AG09309 (cell line): Measurements from ENCODE around the gene CCDC116.

Source experiments
- DNase-seq: peaks from one replicate; pipeline ENCODE4 v3.0.0-alpha.2; 2010; ENCODE audit warnings: low read depth
- H3K4me3 ChIP-seq: 2 replicates; pipeline ENCODE4 v1.5.1; 2011; ENCODE audit warnings: mild to moderate bottlenecking, low read depth, low read length, moderate library complexity; ENCODE audit not compliant: control insufficient read depth
- TF ChIP-seq, protein P1 (sequence below): IDR thresholded peaks from 2 replicates; pipeline ENCODE4 v1.5.1; 2011; ENCODE audit warnings: mild to moderate bottlenecking, low read depth, low read length, inconsistent platforms; ENCODE audit not compliant: insufficient read depth, control insufficient read depth; ENCODE audit errors: missing control alignments

Gene CCDC116

GRCh38 chr22:21679383-21679782, 46.8 kb downstream of the CCDC116 start:
- no peak for DNase-seq
- H3K4me3 ChIP-seq: no peak overlapping the region
- TF ChIP-seq, protein P1, sequence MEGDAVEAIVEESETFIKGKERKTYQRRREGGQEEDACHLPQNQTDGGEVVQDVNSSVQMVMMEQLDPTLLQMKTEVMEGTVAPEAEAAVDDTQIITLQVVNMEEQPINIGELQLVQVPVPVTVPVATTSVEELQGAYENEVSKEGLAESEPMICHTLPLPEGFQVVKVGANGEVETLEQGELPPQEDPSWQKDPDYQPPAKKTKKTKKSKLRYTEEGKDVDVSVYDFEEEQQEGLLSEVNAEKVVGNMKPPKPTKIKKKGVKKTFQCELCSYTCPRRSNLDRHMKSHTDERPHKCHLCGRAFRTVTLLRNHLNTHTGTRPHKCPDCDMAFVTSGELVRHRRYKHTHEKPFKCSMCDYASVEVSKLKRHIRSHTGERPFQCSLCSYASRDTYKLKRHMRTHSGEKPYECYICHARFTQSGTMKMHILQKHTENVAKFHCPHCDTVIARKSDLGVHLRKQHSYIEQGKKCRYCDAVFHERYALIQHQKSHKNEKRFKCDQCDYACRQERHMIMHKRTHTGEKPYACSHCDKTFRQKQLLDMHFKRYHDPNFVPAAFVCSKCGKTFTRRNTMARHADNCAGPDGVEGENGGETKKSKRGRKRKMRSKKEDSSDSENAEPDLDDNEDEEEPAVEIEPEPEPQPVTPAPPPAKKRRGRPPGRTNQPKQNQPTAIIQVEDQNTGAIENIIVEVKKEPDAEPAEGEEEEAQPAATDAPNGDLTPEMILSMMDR: no peak

GRCh38 chr22:21680830-21681565, 48.4 kb downstream of the CCDC116 start:
- TF ChIP-seq, protein P1: no peak
- no peak for DNase-seq
- H3K4me3 ChIP-seq: no peak overlapping the region

GRCh38 chr22:21681566-21682370, 49.2 kb downstream of the CCDC116 start:
- no peak overlapping the region for H3K4me3 ChIP-seq
- no peak for DNase-seq
- TF ChIP-seq, protein P1: no peak

GRCh38 chr22:21682385-21683175, 50.0 kb downstream of the CCDC116 start:
- DNase-seq: no peak
- TF ChIP-seq, protein P1: no peak
- H3K4me3 ChIP-seq: no peak overlapping the region

- TF ChIP-seq, protein P1: no peak
- no peak overlapping the region for H3K4me3 ChIP-seq
- no peak for DNase-seq
Observed at GRCh38 chr22:21683401-21683811, 50.8 kb downstream of the CCDC116 start.

DNA sequence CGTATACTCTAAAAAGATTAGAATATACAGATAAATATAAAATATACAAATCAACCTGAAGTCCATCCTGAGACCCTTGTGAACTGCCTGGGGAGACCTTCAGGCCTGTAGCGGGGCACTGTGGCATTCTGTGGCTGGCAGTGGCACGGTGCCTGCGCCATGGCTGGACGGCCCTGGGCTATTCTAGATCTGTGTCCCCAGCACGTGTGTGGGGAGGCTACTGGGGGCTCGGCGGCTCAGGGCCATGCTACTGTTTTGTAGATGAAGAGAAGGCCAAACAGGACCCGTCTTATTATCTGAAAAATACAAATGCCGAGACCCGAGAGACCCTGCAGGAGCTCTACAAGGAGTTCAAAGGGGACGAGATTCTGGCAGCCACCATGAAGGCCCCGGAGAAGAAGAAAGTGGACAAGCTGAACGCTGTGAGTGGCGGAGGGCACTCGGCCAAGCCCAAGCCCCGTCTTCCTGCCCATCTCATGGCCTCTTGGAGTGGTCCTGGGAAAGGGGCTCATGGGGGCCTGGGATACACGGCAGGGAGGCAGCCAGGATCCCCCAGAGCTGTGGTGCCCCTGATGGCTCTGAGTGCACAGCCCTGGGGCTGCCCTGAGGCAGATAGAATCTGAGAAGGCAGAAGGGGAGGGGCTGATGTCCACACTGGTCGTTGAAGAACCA, 52.1 kb downstream of the CCDC116 start:
- H3K4me3 ChIP-seq: no peak overlapping the region
- TF ChIP-seq, protein P1: no peak
- no peak for DNase-seq
